Kidney (tissue), 14 donors: ENCODE results near the gene SLC5A9. TPM values are rescaled to one million over a fixed set of nuclear protein-coding genes. Genes with fewer than 3 reads are reported as not detected.
"Not testable (repeated sequence)": the region's sequence is repeated elsewhere in the genome, so short reads cannot be mapped to it uniquely, and the experiment has no call there.

Experiments used
- DNase-seq, 5 donors: peaks; one replicate each; pipeline ENCODE4 v3.0.0-alpha.2; 2013 to 2020
- FAIRE-seq: peaks from 2 replicates; lab custom pipeline; 2012; peaks lifted over from hg19 to GRCh38; lab: Jason Lieb, UNC
- H3K27ac ChIP-seq, 2 donors: one replicate each; pipeline ENCODE4 v1.7.0; 2013; ENCODE audit warnings: low read depth in 2 of 2, low read length in 2 of 2, inconsistent platforms in 1 of 2
- H3K27me3 ChIP-seq: one replicate; pipeline ENCODE4 v1.7.1; 2013; ENCODE audit warnings: low read length, inconsistent platforms; ENCODE audit not compliant: control insufficient read depth, insufficient read depth
- H3K36me3 ChIP-seq, 3 donors: one replicate each; pipeline versions ENCODE4 v1.7.0 to v1.7.1; 2013; ENCODE audit warnings: low read length in 3 of 3, control low read depth in 1 of 3, inconsistent platforms in 1 of 3; ENCODE audit not compliant: insufficient read depth in 3 of 3, control insufficient read depth in 2 of 3
- H3K4me1 ChIP-seq, 3 donors: one replicate each; pipeline versions ENCODE4 v1.7.0 to v1.7.1; 2013; ENCODE audit warnings: low read length in 3 of 3, inconsistent platforms in 1 of 3, low read depth in 1 of 3; ENCODE audit not compliant: control insufficient read depth in 2 of 3, insufficient read depth in 2 of 3
- H3K4me3 ChIP-seq, 3 donors: one replicate each; pipeline versions ENCODE4 v1.7.0 to v1.8.1; 2013; ENCODE audit warnings: low read length in 3 of 3, control low read depth in 1 of 3, inconsistent platforms in 1 of 3
- H3K9ac ChIP-seq, 3 donors: one replicate each; pipeline versions ENCODE4 v1.7.0 to v1.7.1; 2013; ENCODE audit warnings: low read length in 3 of 3, control low read depth in 1 of 3, inconsistent platforms in 1 of 3
- H3K9me3 ChIP-seq, 3 donors: one replicate each; pipeline versions ENCODE4 v1.7.0 to v1.7.1; 2013; ENCODE audit warnings: low read length in 3 of 3, control low read depth in 1 of 3, inconsistent platforms in 1 of 3; ENCODE audit not compliant: control insufficient read depth in 2 of 3, insufficient read depth in 1 of 3
- intact Hi-C: fragments of 100-400 bp; cut with DNase I; formaldehyde crosslinking; loops from one replicate; pipeline ENCODE4 v1.11.1; 2022
- polyA plus RNA-seq: library from polyadenylated mRNA; stranded (reverse); fragments of 350-450 nt; fragmentation: Illumina TruSeq; extraction: RNeasy Lipid Tissue Mini Kit (QIAGEN cat#74804); gene quantifications from one replicate; pipeline ENCODE4 v1.2.3, GENCODE V29; 2014; ENCODE audit warnings: low read depth, low replicate concordance; ENCODE audit not compliant: insufficient read depth
- total RNA-seq: library from RNA; stranded (reverse); fragmentation: NEBNext Ultra II Directional; extraction: Animal tissue kit (Norgen Biotek cat#: 25700); gene quantifications from one replicate; pipeline ENCODE4 v1.2.1, GENCODE V29; 2021
- TF ChIP-seq, protein P1 (sequence below): IDR thresholded peaks from 3 replicates; pipeline ENCODE4 v1.5.1; 2012; ENCODE audit warnings: mild to moderate bottlenecking, moderate library complexity, borderline replicate concordance; ENCODE audit not compliant: insufficient read depth; ENCODE audit errors: extremely low read depth
- donor health status: control.
- donor health status: control.
- donor health status: control.
- donor health status: control.
- donor health status: control.
- donor health status: DM: yes; HTN: yes; CAD: no.
- donor health status: Normal renal cell carcinoma (clear cell type).

Gene SLC5A9
- total and polyA plus RNA-seq, 2 donors from 2014 or later = 2.3 to 4.4 TPM

DNA sequence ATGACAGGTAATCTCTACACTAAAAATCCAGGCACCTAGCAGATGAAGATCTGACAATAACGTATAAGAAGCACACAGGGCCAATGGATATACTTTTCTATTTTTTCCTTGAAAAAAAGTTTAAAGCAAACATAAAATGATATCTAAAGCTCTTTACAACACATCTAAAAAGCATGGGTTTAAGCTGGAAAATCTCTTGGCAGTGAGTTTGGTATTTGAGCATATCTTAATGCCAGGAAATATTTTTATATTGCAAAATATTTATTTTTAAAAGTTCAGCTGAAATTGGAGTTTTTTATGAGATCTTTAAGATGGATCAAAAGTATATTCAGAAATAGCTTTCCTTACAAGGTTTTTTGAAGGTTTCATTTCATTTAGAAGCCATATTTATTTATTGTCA is 40.5 kb downstream of the SLC5A9 start:
- intact Hi-C loops = no loop called here
- H3K9ac ChIP-seq = no peak overlapping the region
- DNase-seq (no peak), FAIRE-seq (no peak)
- no peaks in the 10 kb centered on the region for H3K27me3 ChIP-seq
- TF ChIP-seq, protein P1, sequence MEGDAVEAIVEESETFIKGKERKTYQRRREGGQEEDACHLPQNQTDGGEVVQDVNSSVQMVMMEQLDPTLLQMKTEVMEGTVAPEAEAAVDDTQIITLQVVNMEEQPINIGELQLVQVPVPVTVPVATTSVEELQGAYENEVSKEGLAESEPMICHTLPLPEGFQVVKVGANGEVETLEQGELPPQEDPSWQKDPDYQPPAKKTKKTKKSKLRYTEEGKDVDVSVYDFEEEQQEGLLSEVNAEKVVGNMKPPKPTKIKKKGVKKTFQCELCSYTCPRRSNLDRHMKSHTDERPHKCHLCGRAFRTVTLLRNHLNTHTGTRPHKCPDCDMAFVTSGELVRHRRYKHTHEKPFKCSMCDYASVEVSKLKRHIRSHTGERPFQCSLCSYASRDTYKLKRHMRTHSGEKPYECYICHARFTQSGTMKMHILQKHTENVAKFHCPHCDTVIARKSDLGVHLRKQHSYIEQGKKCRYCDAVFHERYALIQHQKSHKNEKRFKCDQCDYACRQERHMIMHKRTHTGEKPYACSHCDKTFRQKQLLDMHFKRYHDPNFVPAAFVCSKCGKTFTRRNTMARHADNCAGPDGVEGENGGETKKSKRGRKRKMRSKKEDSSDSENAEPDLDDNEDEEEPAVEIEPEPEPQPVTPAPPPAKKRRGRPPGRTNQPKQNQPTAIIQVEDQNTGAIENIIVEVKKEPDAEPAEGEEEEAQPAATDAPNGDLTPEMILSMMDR = no peak
- no peaks in the 10 kb centered on the region for H3K36me3 ChIP-seq
- no peaks in the 10 kb centered on the region for H3K4me1 ChIP-seq
- H3K4me3 ChIP-seq = no peak overlapping the region
- H3K27ac ChIP-seq = no peak overlapping the region
- no peaks in the 10 kb centered on the region for H3K9me3 ChIP-seq

DNA sequence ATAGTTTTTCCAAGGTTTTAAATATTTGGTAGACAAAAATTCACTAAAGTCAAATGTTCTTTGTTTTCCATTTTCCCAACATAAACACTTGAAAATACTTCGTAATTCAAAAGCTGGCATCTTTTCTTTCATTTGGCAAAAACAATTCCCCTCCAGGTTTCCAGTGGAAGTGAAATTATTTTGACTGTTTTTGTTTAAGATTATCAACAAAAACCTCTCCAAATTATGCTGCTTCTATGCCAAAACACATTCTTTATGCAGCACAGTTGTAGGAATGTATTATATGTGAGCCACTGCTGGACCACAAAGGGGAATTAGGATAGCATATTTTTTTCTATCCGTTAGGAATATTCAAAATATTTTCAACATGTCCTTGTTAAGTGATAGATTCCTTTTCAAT is 44.1 kb downstream of the SLC5A9 start:
- intact Hi-C loops = no loop called here
- Histone ChIP-seq H3K36me3 (no peaks in the 10 kb centered on the region), H3K27ac (no peak overlapping the region), H3K4me1 (no peaks in the 10 kb centered on the region), H3K9ac (no peak overlapping the region), H3K27me3 (no peaks in the 10 kb centered on the region), H3K4me3 (no peak overlapping the region), H3K9me3 (no peaks in the 10 kb centered on the region)
- no peak for FAIRE-seq
- no peak for DNase-seq
- TF ChIP-seq, protein P1 = no peak

DNA sequence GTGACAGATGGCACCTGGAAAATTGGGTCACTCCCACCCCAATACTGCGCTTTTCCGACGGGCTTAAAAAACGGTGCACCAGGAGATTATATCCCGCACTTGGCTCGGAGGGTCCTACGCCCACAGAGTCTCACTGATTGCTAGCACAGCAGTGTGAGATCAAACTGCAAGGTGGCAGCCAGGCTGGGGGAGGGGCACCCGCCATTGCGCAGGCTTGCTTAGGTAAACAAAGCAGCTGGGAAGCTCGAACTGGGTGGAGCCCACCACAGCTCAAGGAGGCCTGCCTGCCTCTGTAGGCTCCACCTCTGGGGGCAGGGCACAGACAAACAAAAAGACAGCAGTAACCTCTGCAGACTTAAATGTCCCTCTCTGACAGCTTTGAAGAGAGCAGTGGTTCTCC is 54.9 kb downstream of the SLC5A9 start:
- H3K36me3 ChIP-seq, H3K9ac ChIP-seq, H3K4me3 ChIP-seq, H3K9me3 ChIP-seq, FAIRE-seq, H3K4me1 ChIP-seq, H3K27ac ChIP-seq, H3K27me3 ChIP-seq, intact Hi-C loops, DNase-seq: not testable (repeated sequence)

DNA sequence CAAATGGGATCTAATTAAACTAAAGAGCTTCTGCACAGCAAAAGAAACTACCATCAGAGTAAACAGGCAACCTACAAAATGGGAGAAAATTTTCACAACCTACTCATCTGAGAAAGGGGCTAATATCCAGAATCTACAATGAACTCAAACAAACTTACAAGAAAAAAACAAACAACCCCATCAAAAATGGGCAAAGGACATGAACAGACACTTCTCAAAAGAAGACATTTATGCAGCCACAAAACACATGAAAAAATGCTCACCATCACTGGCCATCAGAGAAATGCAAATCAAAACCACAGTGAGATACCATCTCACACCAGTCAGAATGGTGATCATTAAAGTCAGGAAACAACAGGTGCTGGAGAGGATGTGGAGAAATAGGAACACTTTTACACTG is 59.8 kb downstream of the SLC5A9 start:
- H3K36me3 ChIP-seq, FAIRE-seq, H3K9me3 ChIP-seq, H3K27ac ChIP-seq, intact Hi-C loops, H3K27me3 ChIP-seq, H3K4me1 ChIP-seq, DNase-seq, H3K4me3 ChIP-seq, H3K9ac ChIP-seq: not testable (repeated sequence)
